Right lobe of liver (tissue), 4 donors: ENCODE results near the gene CHRNB2.

Source experiments
- CTCF ChIP-seq, 4 donors: fragments of 200-600 bp in 3 of 4; fragments of 450-650 bp in 1 of 4; IDR thresholded peaks; one replicate each; pipeline versions ENCODE4 v1.5.1 to v1.8.0; 2016 to 2022; ENCODE audit warnings: antibody characterized with exemption in 4 of 4, mild to moderate bottlenecking in 2 of 4
- POLR2A ChIP-seq: fragments of 450-650 bp; IDR thresholded peaks from one replicate; pipeline ENCODE4 v1.6.1; 2017; ENCODE audit warnings: antibody characterized with exemption, mild to moderate bottlenecking
- donor health status: DM: no; HTN: no; CAD: no.
- donor health status: DM: no; HTN: no; CAD: no.
- donor health status: DM: no; HTN: yes; CAD: no.

- TF ChIP-seq CTCF (IDR thresholded peaks at IDR 0.05), result no peak
- no peak for TF ChIP-seq POLR2A
Measured at GRCh38 chr1:154557939-154558719, 9.4 kb upstream of the CHRNB2 start, which contains the start of gene UBE2Q1.
